SKM-1 (cell line): Measurements from ENCODE around the gene CDC42EP2.
"Not testable (repeated sequence)": the region's sequence is repeated elsewhere in the genome, so short reads cannot be mapped to it uniquely, and the experiment has no call there.

Experiments
- DNase-seq: peaks from one replicate; lab custom pipeline; 2025; ENCODE audit not compliant: unreplicated experiment; lab: John Stamatoyannopoulos, UW

The CDC42EP2 gene

DNA sequence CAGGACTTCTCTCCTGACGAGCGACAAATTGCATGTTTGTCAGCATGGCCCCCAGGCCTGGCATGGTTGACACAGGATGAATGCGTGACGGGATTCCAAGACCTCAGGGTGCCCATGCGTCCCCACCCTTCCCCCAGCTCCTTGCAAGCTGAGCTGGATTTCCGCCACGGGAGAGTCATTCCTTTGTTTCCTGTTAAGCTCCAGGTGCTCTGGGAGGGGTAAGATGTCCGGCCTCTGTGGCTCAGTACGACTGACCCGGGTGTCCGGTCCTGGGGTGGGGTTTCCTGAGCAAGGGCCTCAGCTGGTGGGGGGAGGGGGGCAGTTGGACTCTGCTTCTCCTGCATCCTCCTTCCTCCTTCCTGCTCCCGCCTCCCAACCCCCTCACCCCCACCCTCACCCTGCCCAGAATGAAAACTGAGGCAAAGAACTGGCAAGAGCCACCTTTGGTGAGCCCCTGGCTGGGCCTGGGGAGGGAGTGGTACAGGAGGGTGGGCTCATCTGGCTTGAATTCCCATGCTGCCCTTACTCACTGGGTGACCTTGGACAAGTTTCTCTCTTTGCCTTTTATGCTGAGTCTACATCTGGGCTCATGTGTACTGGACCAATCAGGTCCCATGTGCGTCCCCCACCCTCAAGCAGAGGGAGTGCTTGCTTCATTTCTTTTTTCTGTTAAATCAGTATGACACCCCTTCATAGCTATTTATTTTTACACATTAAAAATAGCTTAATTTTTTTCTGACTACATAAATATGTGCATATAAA, 2.5 kb downstream of the CDC42EP2 start:
- DNase-seq, result no peak

DNA sequence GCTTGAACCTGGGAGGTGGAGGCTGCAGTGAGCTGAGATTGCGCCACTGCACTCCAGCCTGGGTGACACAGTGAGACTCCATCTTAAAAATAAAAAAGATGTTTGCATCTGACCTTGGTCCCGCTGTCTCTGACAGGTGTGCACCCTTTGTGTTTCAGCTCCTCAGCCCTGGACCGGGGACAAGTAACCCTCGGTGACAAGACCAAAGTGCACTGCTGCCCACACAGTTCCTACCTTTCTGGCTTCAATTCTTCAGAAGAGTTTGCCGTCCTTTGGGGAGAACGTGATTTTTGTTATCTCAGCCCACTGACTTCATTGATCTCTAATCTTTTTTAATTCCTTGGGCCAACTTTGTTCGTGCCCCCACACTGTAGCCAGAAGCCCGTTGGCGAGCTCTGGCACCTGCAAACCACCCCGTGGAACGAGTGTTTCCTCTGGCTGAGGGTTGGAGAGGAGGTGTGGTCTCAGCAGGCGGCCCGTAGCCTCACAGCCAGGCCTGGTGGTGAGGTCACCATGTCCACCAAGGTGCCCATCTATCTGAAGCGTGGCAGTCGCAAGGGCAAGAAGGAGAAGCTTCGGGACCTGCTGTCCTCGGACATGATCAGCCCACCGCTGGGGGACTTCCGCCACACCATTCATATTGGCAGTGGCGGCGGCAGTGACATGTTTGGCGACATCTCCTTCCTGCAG, 5.9 kb downstream of the CDC42EP2 start:
- no peak for DNase-seq

DNA sequence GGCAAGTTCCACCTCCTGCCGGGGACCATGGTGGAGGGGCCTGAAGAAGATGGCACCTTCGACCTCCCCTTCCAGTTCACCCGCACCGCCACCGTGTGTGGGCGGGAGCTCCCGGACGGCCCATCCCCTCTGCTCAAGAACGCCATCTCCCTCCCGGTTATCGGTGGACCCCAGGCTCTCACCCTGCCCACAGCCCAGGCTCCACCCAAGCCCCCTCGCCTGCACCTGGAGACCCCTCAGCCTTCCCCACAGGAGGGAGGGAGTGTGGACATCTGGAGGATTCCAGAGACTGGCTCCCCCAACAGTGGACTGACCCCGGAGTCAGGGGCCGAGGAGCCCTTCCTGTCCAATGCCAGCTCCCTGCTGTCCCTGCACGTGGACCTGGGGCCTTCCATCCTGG, 6.4 kb downstream of the CDC42EP2 start:
- no peak for DNase-seq

DNA sequence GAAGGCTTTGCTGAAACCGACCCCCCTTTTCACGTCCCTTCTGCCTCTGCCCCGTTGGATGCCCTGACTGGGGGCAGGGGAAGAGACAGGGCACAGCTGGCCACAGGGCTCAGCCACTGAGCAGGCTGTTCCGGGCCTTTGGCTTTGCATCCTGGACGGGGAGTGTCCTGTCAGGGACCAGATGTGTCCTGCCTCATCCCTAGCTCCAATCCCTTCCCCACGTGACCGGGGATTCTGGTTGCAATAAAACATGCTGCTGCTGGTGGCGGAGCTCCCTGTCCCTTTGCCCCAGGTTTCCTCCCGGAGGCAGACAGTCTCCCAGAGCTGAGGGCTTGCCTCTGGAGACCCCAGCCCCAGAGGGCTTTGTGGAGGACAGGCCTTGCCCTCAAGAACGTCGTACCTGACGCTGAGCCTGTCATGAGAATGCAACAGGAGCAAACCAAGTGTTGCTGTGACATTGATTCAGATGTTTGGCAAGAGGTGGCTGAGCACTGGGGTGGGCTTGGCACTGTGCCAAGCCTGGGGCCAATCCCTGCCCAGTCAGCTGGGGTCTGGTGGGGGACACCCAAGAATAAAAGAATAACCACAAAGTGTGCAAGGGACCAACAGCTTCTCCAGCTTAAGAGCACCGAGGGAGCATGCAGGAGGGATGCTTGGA, 7.3 kb downstream of the CDC42EP2 start:
- DNase-seq, result no peak

DNA sequence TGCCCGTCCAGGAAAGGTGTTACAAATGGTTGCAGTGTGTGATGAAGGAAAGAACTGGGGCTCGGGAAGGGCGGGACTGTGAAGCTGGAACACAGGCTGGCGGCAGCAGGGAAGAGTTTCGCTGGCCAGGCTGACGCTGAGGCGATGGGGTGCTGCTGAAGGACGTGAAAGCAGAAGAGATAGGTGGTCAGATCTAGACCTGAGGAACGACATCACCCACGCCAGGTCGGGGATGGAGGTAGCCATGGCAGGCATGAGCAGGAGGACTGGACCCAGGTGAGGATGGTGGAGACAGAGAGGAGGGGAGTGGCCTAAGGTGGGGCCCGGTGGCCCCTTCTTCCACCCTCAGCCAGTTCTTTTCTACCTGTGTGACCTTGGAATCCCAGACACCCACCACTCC, 9.1 kb downstream of the CDC42EP2 start:
- no peak for DNase-seq

DNA sequence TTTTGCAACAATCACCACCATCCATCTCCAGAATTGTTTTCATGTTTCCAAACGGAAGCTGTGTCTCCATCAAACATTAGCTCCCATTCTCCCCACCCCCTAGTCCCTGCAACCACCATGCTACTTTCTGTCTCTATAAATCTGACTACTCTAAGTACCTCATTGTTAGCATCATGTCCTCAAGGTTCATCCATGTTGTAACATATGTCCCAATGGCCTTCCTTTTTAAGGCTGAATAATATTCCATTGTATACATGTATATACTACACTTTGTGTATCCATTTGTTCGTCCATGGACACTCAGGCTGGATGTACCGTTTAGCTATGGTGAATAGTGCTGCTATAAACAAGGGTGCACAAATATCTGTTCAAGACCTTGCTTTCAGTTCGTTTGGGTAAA, 10.8 kb downstream of the CDC42EP2 start:
- DNase-seq, result no peak

DNA sequence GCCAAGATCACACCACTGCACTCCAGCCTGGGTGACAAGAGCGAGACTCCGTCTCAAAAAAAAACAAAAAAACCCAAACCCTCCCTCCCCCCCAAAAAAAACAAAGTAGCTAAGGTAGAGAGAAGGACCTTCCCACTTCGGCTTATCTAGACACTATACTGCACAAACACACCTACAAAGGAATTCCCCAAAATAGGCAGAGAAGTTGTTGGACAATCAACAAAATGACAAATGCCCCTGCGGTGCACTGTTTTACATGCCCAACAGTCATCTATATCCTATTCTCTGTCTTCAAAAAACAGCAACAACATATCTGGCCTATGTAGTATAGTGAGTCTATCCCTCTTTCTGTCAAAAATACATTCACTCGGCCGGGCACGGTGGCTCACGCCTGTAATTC, 12.4 kb downstream of the CDC42EP2 start:
- DNase-seq, result no peak

DNA sequence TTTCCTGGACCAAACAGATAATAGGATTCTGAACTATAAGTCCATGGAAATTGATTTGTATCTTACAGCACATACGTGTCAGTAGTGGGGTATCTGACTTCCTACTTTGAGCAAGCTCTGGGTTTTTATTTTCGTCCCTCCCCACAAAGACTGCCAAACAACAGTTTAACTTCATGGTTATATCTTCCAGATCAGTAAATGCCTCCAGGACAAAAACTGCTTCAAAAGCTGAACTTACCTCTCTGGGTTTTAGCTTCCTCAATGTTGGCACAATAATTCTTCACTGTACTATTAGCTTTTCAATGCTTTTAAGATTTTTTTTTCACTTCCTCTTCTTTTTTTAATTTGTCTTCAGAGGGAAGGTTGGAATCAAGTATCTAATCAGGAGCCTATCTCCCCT, 14.8 kb downstream of the CDC42EP2 start:
- DNase-seq, result no peak

DNA sequence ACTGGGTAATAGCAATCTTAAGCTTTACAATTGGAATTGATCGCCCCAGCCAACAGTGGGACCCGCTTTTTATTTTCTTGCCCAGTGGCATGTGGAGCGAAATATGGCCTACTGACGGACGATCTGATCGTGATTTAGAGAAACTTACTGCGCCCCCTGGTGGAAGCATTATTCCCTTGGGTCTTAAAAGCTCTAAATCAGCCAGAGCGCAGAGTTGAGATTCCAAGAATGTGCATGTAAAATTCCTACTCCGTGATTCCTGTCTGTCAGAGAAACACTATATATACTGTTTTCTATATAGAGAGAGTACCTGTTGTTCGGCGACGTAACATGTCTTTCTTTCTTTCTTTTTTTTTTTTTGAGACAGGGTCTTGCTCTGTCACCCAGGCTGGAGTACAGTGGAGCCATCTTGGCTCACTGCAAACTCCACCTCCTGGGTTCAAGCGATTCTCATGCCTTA, 15.3 kb downstream of the CDC42EP2 start:
- peak; percentile 70 for DNase-seq

DNA sequence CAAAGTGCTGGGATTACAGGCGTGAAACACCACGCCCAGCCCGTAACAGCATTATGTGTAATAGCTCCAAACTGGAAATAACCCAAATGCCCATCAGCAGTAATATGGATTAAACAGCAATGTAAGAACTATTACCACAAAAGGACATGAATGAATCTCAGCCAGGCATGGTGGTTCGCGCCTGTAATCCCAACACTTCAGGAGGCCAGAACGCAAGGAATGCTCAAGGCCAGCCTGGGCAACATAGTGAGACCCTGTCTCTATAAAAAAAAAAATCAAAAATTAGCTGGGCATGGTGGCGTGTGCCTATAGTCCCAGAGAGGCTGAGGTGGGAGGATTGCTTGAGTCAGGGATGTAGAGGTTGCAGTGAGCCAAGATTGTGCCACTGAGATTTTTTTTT, 15.9 kb downstream of the CDC42EP2 start:
- no peak for DNase-seq

DNA sequence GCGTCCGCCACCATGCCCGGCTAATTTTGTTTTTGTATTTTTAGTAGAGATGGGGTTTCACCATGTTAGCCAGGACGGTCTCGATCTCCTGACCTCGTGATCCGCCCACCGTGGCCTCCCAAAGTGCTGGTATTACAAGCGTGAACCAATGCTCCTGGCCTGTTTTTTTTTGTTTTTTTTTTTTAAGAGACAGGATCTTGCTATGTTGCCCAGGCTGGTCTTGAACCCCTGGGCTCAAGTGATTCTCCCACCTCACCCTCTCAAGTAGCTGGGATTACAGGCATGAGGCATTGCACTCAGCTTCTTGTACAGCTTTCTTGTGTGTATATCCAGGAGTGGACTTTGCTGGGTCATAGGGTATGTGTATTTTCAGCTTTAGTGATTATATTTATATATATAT, 17.9 kb downstream of the CDC42EP2 start:
- DNase-seq, result not testable (repeated sequence)

DNA sequence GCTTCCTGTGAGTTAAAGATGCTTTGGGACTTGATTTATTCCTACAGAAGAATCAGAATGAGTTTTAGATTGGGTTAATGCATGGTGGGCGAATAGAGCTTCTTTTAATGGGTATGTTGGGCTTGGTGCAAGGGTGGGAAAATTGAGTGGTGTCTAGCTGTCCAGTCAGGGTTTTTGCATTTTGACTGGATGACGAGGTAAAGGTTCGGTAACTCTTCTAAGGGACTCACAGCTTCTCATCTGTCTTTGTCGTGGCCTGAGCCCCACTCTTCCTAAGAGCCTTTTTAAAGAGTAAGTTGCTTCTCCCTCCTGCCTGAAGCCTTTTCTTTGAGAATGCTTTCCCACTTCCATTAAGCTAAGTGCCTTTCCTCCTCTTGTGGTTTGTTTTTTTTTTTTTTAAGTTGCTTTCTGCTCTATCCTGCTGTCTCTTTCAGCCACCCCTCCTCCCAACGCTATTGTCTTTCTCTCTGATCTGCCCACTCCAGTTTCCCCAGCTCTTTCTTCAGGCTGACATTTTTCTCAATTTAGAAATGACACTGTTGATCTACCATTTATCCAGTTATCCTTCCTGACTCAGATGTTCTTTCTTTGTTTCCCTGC, 20.1 kb downstream of the CDC42EP2 start:
- DNase-seq, result no peak

DNA sequence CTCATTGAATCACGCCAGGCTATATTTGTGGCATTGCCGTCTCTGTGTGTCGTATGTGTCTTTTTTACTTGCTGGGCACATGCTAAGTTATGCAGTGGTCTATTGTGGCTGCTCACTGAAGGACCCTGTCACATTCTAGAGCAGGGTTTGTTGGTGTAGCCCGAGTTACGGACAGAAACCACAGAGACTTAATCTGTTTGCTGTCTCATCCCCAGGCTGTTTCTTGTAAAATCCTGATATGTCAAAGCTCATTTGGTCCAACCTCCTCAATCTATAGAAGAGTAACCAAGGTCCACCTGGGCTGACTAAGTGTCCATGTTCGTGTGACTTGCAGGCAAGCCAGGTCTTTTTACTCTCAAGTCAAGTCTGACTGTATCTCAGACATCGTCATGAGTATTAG, 24.0 kb downstream of the CDC42EP2 start:
- no peak for DNase-seq

DNA sequence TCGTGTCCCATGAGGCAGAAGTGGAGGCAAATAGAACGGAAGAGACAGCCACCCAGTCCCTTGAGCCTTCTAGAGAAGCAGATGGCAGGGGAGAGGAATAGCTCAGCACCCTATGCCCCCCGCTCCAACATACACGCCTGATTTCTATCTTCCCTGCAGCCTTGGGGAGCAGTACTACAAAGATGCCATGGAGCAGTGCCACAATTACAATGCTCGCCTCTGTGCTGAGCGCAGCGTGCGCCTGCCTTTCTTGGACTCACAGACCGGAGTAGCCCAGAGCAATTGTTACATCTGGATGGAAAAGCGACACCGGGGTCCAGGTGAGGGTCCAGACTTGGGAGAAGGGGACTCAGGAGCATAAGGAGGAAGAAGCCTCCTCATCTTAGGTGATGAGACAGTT, 25.6 kb downstream of the CDC42EP2 start:
- DNase-seq, result no peak

DNA sequence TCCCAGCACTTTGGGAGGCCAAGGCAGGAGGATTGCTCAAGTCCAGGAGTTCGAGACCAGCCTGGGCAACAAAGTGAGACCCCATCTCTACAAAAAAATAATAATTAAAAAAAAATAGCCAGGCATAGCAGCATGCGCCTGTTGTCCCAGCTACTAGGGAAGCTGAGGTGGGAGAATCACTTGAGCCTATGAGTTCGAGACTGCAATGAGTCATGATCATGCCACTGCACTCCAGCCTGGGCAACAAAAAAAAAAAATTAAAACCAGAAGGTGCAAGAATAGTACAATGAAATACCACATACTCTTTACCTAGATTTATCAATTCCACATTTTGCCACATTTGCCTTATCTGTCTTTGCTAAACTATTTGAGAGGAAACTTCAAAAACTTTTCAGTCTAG, 27.2 kb downstream of the CDC42EP2 start:
- no peak for DNase-seq

DNA sequence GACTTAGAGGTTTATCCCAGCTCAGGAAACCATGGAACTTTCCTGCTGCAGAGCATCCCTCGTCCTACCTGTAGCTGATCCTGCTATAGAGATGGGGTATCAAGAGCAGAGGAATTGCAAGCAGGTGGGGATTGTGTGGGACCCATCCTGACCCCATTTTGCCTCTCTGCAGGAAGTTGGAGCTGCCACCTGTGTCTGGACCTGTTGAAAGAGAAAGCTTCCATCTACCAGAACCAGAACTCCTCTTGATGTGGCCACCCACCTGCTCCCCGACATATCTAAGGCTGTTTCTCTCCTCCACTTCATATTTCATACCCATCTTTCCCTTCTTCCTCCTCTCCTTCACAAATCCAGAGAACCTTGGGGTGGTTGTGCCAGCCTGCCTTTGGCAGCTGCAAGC, 36.8 kb downstream of the CDC42EP2 start:
- no peak for DNase-seq

DNA sequence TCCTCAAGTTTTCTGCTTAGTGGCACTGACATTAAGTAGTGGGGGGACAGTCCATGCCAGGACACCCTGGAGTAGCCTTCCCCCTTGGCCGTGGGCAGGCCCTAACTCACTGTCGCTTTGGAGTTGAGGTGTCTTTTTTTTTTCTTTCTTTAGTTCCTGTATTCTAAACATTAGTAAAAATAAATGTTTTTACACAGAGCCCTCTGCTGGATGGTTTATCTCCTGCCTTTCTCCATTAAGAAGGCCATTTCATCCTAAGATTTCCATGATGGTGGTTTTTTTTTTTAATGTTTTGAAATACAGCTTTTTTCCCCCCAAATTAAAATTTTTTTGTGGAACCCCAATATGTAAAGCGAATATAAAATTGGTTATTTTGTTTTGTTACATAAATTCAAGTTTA, 38.1 kb downstream of the CDC42EP2 start:
- peak; percentile 5 for DNase-seq

DNA sequence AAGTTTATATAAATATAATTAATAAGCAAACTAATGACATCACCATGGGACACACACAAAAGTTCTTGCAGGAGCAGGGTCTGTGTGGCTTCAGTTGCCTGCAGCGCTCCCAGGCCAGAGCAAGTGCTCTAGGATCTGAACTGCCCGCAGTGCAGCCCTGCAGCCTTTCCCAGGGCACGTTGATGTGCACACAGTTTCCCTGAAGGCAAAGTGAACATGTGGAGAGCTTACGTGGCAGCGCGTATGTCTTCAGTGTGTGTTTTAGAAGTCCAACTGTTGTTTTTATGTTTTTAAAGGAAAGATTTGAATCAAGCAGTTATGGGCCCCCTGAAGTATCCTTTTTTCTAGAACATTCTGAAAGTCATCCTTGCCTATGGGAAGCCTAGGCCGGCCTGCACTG, 38.7 kb downstream of the CDC42EP2 start:
- no peak for DNase-seq

DNA sequence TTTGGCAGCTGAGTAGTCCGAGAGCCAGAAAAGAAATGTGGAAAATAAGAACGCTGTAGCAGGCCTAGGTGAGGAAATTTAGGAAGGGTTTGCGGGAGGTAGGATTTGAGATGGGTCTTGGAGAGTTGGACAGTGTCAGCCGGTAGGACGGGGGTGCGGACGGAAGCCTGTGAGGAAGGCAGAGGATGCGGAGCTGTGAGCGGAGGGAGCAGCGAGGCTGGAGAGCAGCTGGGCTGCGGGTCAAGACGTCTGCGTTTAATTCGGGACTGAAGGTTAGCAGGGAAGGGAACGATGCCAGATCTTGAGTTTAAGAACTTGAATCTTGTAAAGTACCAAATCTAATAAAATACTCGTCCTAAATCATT, 39.2 kb downstream of the CDC42EP2 start:
- no peak for DNase-seq

DNA sequence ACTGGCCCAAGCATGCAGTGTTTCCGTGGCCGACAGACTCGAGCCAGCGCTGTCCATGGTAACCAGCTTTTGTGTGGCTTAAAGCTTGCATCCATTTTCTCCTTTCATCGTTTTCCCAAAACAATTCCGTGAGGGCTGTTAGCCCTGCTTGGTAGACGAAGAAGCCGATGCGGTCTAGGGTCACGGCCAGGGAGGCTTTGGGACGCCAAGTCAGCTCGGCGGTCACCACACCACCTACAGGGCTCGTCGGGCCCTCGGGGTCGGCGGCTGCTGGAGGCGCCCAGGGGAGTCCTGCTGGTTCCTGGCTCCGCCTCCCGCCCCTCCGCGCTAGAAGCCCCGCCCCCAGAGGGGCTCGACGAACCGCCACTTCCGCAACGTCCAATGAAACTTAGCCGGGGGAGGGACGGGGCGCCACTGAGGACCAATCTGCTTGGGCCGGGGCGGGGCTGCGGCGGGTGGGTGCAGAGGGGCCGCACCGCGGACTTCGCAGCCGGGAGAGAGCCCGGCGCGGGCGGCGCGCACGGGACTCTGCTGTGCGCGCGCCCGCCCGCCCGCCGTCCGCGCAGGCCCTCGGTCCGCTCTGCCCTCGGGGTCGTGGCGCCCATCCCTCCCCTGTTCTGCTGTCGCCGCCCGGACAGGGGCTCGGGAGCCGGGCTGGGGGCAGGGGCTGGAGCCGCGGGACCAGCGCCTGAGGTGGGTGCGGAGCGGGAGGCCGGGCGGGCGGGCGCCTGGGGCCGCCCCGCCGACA, 39.8 kb downstream of the CDC42EP2 start, which contains the start of gene TIGD3:
Gene TIGD3, plus strand, starts transcription at position 487 of the 748 bp plus-strand sequence. CDS start 1,058 bp downstream, outside the sequence.
- peak; percentile 92 for DNase-seq
